CD4-positive, alpha-beta T cell treated with Interleukin-15 for 1 hour (primary cell): Measurements from ENCODE around the gene SDK1.

Experiments used
- DNase-seq: peaks from one replicate; pipeline ENCODE4 v3.0.0-alpha.2; 2020

The SDK1 gene

GRCh38 chr7:4268040-4268965, 967.3 kb downstream of the SDK1 start:
- DNase-seq: no peak

- DNase-seq: no peak
Measured at GRCh38 chr7:4269086-4269485, 968.0 kb downstream of the SDK1 start.

GRCh38 chr7:4269746-4270145, 968.7 kb downstream of the SDK1 start:
- DNase-seq: no peak

GRCh38 chr7:4270268-4270667, 969.2 kb downstream of the SDK1 start:
- no peak for DNase-seq

GRCh38 chr7:4270941-4271715, 970.1 kb downstream of the SDK1 start:
- DNase-seq: no peak

GRCh38 chr7:4271716-4272015, 970.6 kb downstream of the SDK1 start:
- no peak for DNase-seq

- no peak for DNase-seq
Measured at GRCh38 chr7:4272141-4272540, 971.1 kb downstream of the SDK1 start.

- DNase-seq: no peak
Measured at GRCh38 chr7:4273566-4274230, 972.6 kb downstream of the SDK1 start.

GRCh38 chr7:4274286-4274685, 973.2 kb downstream of the SDK1 start:
- no peak for DNase-seq

GRCh38 chr7:4277936-4278335, 976.9 kb downstream of the SDK1 start:
- DNase-seq: no peak

- DNase-seq: no peak
Measured at GRCh38 chr7:4279216-4279615, 978.2 kb downstream of the SDK1 start.

GRCh38 chr7:4281231-4281993, 980.4 kb downstream of the SDK1 start:
- DNase-seq: no peak

GRCh38 chr7:4282434-4283223, 981.6 kb downstream of the SDK1 start:
- DNase-seq: no peak

- DNase-seq: no peak
Measured at GRCh38 chr7:4286351-4286750, 985.3 kb downstream of the SDK1 start.

- DNase-seq: no peak
Measured at GRCh38 chr7:4288791-4289394, 987.8 kb downstream of the SDK1 start.

- DNase-seq: no peak
Measured at GRCh38 chr7:4297165-4297917, 996.3 kb downstream of the SDK1 start.

GRCh38 chr7:4297918-4298219, 996.8 kb downstream of the SDK1 start:
- DNase-seq: no peak

- no peak for DNase-seq
Measured at GRCh38 chr7:4299431-4299830, 998.4 kb downstream of the SDK1 start.

- no peak for DNase-seq
Measured at GRCh38 chr7:4302203-4302905, 1001.3 kb downstream of the SDK1 start.
